PFSK-1 (cell line): ENCODE measurements around the gene RALY.

Experiments used
- FOXP2 ChIP-seq: optimal IDR thresholded peaks from 2 replicates; pipeline ENCODE3; 2011; ENCODE audit warnings: borderline replicate concordance, control low read depth, inconsistent platforms; ENCODE audit not compliant: insufficient read depth; ENCODE audit errors: extremely low read length, extremely low read depth
- POLR2AphosphoS5 ChIP-seq: IDR thresholded peaks from 2 replicates; pipeline ENCODE4 v1.6.1; 2012; ENCODE audit warnings: low read depth, mild to moderate bottlenecking, control low read depth, low read length, moderate library complexity
- SIN3A ChIP-seq: IDR thresholded peaks from 2 replicates; pipeline ENCODE4 v1.6.1; 2012; ENCODE audit warnings: mild to moderate bottlenecking, low read length, moderate library complexity, borderline replicate concordance; ENCODE audit not compliant: insufficient read depth
- TAF1 ChIP-seq: IDR thresholded peaks from 2 replicates; pipeline ENCODE4 v1.6.1; 2012; ENCODE audit warnings: low read length, control low read depth, borderline replicate concordance; ENCODE audit not compliant: insufficient read depth
- TF ChIP-seq, protein P1 (sequence below), 2 experiments: IDR thresholded peaks; 2 replicates each; pipeline versions ENCODE4 v1.6.1 to v1.8.0; 2011 to 2012; ENCODE audit warnings: low read depth in 2 of 2, low read length in 2 of 2, control low read depth in 1 of 2, inconsistent platforms in 1 of 2, mild to moderate bottlenecking in 1 of 2, moderate library complexity in 1 of 2; ENCODE audit not compliant: insufficient read depth in 1 of 2

RALY gene

GRCh38 chr20:34085544-34086040 lies 91.9 kb downstream of the RALY start:
- TF ChIP-seq FOXP2 (no peak), TAF1 (no peak), SIN3A (no peak), POLR2AphosphoS5 (no peak)
- TF ChIP-seq, protein P1, sequence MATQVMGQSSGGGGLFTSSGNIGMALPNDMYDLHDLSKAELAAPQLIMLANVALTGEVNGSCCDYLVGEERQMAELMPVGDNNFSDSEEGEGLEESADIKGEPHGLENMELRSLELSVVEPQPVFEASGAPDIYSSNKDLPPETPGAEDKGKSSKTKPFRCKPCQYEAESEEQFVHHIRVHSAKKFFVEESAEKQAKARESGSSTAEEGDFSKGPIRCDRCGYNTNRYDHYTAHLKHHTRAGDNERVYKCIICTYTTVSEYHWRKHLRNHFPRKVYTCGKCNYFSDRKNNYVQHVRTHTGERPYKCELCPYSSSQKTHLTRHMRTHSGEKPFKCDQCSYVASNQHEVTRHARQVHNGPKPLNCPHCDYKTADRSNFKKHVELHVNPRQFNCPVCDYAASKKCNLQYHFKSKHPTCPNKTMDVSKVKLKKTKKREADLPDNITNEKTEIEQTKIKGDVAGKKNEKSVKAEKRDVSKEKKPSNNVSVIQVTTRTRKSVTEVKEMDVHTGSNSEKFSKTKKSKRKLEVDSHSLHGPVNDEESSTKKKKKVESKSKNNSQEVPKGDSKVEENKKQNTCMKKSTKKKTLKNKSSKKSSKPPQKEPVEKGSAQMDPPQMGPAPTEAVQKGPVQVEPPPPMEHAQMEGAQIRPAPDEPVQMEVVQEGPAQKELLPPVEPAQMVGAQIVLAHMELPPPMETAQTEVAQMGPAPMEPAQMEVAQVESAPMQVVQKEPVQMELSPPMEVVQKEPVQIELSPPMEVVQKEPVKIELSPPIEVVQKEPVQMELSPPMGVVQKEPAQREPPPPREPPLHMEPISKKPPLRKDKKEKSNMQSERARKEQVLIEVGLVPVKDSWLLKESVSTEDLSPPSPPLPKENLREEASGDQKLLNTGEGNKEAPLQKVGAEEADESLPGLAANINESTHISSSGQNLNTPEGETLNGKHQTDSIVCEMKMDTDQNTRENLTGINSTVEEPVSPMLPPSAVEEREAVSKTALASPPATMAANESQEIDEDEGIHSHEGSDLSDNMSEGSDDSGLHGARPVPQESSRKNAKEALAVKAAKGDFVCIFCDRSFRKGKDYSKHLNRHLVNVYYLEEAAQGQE (IDR thresholded peaks at IDR 0.05; ENCODE audit: insufficient read depth in 1 of 2, low read depth in 2 of 2, low read length in 2 of 2), result no peak

GRCh38 chr20:34088305-34089174 lies 94.8 kb downstream of the RALY start:
- TF ChIP-seq, protein P1 (IDR thresholded peaks at IDR 0.05; ENCODE audit: insufficient read depth in 1 of 2, low read depth in 2 of 2, low read length in 2 of 2), result no peak
- no peak; the same call in none of the 2 replicates for TF ChIP-seq POLR2AphosphoS5
- TF ChIP-seq FOXP2, result no peak
- no peak for TF ChIP-seq TAF1
- TF ChIP-seq SIN3A, result no peak

DNA sequence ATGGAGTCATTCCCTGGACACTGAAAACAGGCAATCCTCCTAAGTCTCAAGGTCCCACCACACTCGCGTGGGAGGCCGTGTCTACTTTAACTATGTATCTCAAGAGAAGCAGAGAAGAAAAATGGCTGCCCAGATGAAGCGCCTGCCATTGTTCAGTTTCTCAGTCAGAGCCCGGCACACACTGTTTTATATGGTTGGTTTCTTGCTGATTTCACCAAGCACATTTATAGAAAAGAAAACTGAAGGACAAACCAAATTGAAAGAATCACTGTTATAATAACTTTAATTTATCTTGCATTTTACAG lies 95.4 kb downstream of the RALY start:
- no peak for TF ChIP-seq SIN3A
- TF ChIP-seq TAF1, result no peak
- TF ChIP-seq FOXP2, result no peak
- TF ChIP-seq, protein P1 (IDR thresholded peaks at IDR 0.05; ENCODE audit: insufficient read depth in 1 of 2, low read depth in 2 of 2, low read length in 2 of 2), result no peak
- no peak; the same call in 1 of the 2 replicates for TF ChIP-seq POLR2AphosphoS5

GRCh38 chr20:34089655-34090345 lies 96.1 kb downstream of the RALY start:
- TF ChIP-seq TAF1 (no peak), POLR2AphosphoS5 (peak; percentile 56)

DNA sequence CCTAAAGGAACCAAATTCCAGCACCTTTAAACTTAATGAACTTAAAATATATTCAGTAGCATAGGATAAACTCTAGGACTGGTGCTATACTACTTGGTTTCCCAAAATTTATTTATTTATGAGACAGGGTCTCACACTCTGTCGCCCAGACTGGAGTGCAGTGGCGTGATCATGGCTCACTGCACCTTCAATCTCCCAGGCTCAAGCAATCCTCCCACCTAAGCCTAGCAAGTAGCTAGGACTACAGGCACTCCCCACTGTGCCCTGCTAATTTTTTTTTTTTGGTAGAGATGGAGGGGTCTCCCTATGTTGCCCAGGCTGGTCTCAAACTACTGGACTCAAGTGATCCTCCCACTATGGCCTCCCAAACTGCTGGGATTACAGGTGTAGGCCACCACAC lies 96.9 kb downstream of the RALY start:
- TF ChIP-seq, protein P1 (IDR thresholded peaks at IDR 0.05; ENCODE audit: insufficient read depth in 1 of 2, low read depth in 2 of 2, low read length in 2 of 2), result no peak
- no peak for TF ChIP-seq SIN3A
- no peak for TF ChIP-seq TAF1
